SK-N-SH treated with all-trans-retinoic acid at 6 μM for 48 hours (cell line): ENCODE results near the gene ZFAND2B.

ENCODE experiments used
- ATAC-seq: fragments of 200-7000 bp; cut with Tn5 transposase; 3 replicates; pipeline ENCODE4 v1.9.1; 2020; ENCODE audit warnings: mild to moderate bottlenecking, moderate library complexity
- BACH2 ChIP-seq: fragments of 250-450 bp; sonication (Bioruptor Pico); IDR thresholded peaks from 2 replicates; pipeline ENCODE4 v1.9.0; 2021; ENCODE audit warnings: mild to moderate bottlenecking, borderline replicate concordance
- CSDC2 ChIP-seq: fragments of 250-450 bp; sonication (Bioruptor Pico); IDR thresholded peaks from 2 replicates; pipeline ENCODE4 v1.5.0; 2020; ENCODE audit warnings: mild to moderate bottlenecking, moderate library complexity
- ESRRG ChIP-seq: fragments of 250-450 bp; sonication (Bioruptor Pico); IDR thresholded peaks from 2 replicates; pipeline ENCODE4 v1.6.1; 2021; ENCODE audit warnings: mild to moderate bottlenecking
- GLIS3 ChIP-seq: fragments of 250-450 bp; sonication (Bioruptor Pico); IDR thresholded peaks from 2 replicates; pipeline ENCODE4 v1.5.0; 2020; ENCODE audit warnings: mild to moderate bottlenecking, moderate library complexity
- ISL1 ChIP-seq: fragments of 250-450 bp; sonication (Bioruptor Pico); IDR thresholded peaks from 2 replicates; pipeline ENCODE4 v2.1.2; 2022; ENCODE audit warnings: mild to moderate bottlenecking, moderate library complexity
- OSR1 ChIP-seq: fragments of 250-450 bp; sonication (Bioruptor Pico); IDR thresholded peaks from 2 replicates; pipeline ENCODE4 v1.8.0; 2022; ENCODE audit warnings: moderate library complexity, mild to moderate bottlenecking, inconsistent platforms
- PPARA ChIP-seq: fragments of 250-450 bp; sonication (Bioruptor Pico); IDR thresholded peaks from 2 replicates; pipeline ENCODE4 v1.5.0; 2020; ENCODE audit warnings: mild to moderate bottlenecking, borderline replicate concordance
- SNAI2 ChIP-seq: fragments of 250-450 bp; sonication (Bioruptor Pico); IDR thresholded peaks from 2 replicates; pipeline ENCODE4 v1.5.0; 2020; ENCODE audit warnings: mild to moderate bottlenecking, moderate library complexity
- TOX ChIP-seq: fragments of 250-450 bp; sonication (Bioruptor Pico); IDR thresholded peaks from 2 replicates; pipeline ENCODE4 v1.8.0; 2021; ENCODE audit warnings: mild to moderate bottlenecking, moderate library complexity, borderline replicate concordance
- ZC3H10 ChIP-seq: fragments of 250-450 bp; sonication (Bioruptor Pico); IDR thresholded peaks from 2 replicates; pipeline ENCODE4 v1.5.1; 2021; ENCODE audit warnings: mild to moderate bottlenecking, moderate library complexity
- ZFP3 ChIP-seq: fragments of 250-450 bp; sonication (Bioruptor Pico); IDR thresholded peaks from 2 replicates; pipeline ENCODE4 v1.5.0; 2020; ENCODE audit warnings: mild to moderate bottlenecking, moderate library complexity
- ZFP30 ChIP-seq: fragments of 450-650 bp; formaldehyde crosslinking; IDR thresholded peaks from 2 replicates; pipeline ENCODE4 v1.5.0; 2022; ENCODE audit warnings: mild to moderate bottlenecking, moderate library complexity
- ZNF565 ChIP-seq: fragments of 450-650 bp; formaldehyde crosslinking; conservative IDR thresholded peaks from 2 replicates; pipeline ENCODE4 v1.5.0; 2020; ENCODE audit warnings: low read depth, mild to moderate bottlenecking, moderate library complexity
- TF ChIP-seq, protein P1 (sequence below): fragments of 250-450 bp; sonication (Bioruptor Pico); IDR thresholded peaks from 2 replicates; pipeline ENCODE4 v1.8.0; 2020; ENCODE audit warnings: mild to moderate bottlenecking, moderate library complexity, borderline replicate concordance
- TF ChIP-seq, protein P2 (sequence below): fragments of 250-450 bp; sonication (Bioruptor Pico); IDR thresholded peaks from 2 replicates; pipeline ENCODE4 v1.5.1; 2020; ENCODE audit warnings: low read depth, mild to moderate bottlenecking, moderate library complexity
- TF ChIP-seq, protein P3 (sequence below): fragments of 250-450 bp; sonication (Bioruptor Pico); IDR thresholded peaks from 2 replicates; pipeline ENCODE4 v1.5.0; 2020; ENCODE audit warnings: mild to moderate bottlenecking, moderate library complexity
- TF ChIP-seq, protein P4 (sequence below): fragments of 250-450 bp; sonication (Bioruptor Pico); IDR thresholded peaks from 2 replicates; pipeline ENCODE4 v1.5.1; 2021; ENCODE audit warnings: mild to moderate bottlenecking, moderate library complexity
- TF ChIP-seq, protein P5 (sequence below): fragments of 250-450 bp; sonication (Bioruptor Pico); IDR thresholded peaks from 2 replicates; pipeline ENCODE4 v1.8.0; 2021; ENCODE audit warnings: low read depth, mild to moderate bottlenecking, moderate library complexity, borderline replicate concordance

Gene ZFAND2B

DNA sequence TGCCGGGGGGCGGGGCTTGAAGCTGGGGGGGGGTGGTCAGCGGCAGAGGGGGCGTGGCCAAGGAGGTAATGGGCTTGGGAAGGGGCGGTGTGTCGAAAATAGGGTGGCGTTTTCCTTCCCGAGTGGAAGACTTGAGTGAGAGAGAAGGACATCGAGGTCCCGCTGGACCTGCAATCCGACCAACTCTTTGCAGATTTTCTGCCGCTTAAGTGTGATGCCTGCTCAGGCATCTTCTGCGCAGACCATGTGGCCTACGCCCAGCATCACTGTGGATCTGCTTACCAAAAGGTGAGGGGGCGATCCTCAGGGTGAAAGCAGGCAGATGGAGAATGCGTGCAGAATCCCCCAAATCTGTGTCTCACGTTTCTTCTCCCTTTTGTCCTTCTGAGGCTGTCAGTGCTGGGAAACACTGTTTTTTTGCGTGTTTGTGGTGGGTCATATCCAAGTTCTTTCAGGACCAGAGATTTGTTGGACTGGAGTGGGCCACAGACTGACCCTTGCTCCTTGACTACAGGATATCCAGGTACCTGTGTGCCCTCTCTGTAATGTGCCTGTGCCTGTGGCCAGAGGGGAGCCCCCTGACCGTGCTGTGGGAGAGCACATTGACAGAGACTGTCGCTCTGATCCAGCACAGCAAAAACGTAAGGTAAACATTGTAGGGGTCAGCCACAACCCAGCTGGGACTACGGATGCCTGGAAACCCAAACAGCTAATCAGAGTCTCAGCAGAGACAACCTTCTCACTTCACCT lies 727 bp downstream of the ZFAND2B start (continued):
- no peak for TF ChIP-seq CSDC2 (CRISPR knock-in tag)
- TF ChIP-seq ZNF565, result no peak
- TF ChIP-seq, all 23 proteins: peak for 0

DNA sequence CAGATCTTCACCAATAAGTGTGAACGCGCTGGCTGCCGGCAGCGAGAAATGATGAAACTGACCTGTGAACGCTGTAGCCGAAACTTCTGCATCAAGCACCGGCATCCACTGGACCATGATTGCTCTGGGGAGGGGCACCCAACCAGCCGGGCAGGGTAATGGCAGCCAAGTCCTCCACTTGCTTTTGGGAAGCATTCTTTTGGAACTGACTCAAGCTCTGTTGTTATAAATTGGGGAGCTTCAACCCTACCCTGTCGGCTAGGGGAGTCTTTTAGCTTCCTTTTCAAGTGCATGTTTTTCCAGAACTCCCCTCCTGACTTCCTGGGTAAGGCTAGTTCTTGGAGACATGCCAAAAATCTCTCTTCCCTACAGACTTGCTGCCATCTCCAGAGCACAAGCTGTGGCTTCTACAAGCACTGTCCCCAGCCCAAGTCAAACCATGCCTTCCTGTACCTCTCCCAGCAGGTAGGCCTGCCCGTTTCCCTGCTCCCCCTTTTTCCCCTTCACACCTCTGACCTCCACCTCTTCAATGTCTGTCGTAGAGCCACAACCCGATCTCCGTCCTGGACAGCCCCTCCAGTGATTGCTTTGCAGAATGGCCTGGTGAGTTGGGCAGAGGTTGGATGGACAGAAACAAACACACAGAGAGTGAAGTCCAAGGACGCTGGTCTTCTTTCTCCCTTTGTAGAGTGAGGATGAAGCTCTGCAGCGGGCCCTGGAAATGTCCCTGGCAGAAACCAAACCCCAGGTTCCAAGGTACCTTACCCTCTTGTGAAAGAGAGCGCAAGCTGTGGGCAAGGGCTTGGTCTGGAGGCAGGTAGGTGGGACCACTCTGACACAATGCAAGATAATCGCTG lies 1.5 kb downstream of the ZFAND2B start:
- ATAC-seq, result no peak
- TF ChIP-seq ZFP30 (CRISPR knock-in tag) (no peak), ESRRG (CRISPR knock-in tag) (no peak), ISL1 (no peak), GLIS3 (no peak), PPARA (CRISPR knock-in tag) (no peak), OSR1 (no peak), SNAI2 (no peak), ZFP3 (CRISPR knock-in tag) (no peak), ZNF565 (no peak), ZC3H10 (CRISPR knock-in tag) (no peak), TOX (CRISPR knock-in tag) (no peak), CSDC2 (CRISPR knock-in tag) (no peak), BACH2 (CRISPR knock-in tag) (no peak)
- TF ChIP-seq, protein P1, sequence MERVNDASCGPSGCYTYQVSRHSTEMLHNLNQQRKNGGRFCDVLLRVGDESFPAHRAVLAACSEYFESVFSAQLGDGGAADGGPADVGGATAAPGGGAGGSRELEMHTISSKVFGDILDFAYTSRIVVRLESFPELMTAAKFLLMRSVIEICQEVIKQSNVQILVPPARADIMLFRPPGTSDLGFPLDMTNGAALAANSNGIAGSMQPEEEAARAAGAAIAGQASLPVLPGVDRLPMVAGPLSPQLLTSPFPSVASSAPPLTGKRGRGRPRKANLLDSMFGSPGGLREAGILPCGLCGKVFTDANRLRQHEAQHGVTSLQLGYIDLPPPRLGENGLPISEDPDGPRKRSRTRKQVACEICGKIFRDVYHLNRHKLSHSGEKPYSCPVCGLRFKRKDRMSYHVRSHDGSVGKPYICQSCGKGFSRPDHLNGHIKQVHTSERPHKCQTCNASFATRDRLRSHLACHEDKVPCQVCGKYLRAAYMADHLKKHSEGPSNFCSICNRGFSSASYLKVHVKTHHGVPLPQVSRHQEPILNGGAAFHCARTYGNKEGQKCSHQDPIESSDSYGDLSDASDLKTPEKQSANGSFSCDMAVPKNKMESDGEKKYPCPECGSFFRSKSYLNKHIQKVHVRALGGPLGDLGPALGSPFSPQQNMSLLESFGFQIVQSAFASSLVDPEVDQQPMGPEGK (CRISPR knock-in tag), result no peak
- TF ChIP-seq, protein P2, sequence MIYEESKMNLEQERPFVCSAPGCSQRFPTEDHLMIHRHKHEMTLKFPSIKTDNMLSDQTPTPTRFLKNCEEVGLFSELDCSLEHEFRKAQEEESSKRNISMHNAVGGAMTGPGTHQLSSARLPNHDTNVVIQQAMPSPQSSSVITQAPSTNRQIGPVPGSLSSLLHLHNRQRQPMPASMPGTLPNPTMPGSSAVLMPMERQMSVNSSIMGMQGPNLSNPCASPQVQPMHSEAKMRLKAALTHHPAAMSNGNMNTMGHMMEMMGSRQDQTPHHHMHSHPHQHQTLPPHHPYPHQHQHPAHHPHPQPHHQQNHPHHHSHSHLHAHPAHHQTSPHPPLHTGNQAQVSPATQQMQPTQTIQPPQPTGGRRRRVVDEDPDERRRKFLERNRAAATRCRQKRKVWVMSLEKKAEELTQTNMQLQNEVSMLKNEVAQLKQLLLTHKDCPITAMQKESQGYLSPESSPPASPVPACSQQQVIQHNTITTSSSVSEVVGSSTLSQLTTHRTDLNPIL (CRISPR knock-in tag), result no peak
- TF ChIP-seq, protein P3, sequence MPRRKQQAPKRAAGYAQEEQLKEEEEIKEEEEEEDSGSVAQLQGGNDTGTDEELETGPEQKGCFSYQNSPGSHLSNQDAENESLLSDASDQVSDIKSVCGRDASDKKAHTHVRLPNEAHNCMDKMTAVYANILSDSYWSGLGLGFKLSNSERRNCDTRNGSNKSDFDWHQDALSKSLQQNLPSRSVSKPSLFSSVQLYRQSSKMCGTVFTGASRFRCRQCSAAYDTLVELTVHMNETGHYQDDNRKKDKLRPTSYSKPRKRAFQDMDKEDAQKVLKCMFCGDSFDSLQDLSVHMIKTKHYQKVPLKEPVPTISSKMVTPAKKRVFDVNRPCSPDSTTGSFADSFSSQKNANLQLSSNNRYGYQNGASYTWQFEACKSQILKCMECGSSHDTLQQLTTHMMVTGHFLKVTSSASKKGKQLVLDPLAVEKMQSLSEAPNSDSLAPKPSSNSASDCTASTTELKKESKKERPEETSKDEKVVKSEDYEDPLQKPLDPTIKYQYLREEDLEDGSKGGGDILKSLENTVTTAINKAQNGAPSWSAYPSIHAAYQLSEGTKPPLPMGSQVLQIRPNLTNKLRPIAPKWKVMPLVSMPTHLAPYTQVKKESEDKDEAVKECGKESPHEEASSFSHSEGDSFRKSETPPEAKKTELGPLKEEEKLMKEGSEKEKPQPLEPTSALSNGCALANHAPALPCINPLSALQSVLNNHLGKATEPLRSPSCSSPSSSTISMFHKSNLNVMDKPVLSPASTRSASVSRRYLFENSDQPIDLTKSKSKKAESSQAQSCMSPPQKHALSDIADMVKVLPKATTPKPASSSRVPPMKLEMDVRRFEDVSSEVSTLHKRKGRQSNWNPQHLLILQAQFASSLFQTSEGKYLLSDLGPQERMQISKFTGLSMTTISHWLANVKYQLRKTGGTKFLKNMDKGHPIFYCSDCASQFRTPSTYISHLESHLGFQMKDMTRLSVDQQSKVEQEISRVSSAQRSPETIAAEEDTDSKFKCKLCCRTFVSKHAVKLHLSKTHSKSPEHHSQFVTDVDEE, result no peak
- TF ChIP-seq, protein P4, sequence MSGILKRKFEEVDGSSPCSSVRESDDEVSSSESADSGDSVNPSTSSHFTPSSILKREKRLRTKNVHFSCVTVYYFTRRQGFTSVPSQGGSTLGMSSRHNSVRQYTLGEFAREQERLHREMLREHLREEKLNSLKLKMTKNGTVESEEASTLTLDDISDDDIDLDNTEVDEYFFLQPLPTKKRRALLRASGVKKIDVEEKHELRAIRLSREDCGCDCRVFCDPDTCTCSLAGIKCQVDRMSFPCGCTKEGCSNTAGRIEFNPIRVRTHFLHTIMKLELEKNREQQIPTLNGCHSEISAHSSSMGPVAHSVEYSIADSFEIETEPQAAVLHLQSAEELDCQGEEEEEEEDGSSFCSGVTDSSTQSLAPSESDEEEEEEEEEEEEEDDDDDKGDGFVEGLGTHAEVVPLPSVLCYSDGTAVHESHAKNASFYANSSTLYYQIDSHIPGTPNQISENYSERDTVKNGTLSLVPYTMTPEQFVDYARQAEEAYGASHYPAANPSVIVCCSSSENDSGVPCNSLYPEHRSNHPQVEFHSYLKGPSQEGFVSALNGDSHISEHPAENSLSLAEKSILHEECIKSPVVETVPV, result no peak
- TF ChIP-seq, protein P5, sequence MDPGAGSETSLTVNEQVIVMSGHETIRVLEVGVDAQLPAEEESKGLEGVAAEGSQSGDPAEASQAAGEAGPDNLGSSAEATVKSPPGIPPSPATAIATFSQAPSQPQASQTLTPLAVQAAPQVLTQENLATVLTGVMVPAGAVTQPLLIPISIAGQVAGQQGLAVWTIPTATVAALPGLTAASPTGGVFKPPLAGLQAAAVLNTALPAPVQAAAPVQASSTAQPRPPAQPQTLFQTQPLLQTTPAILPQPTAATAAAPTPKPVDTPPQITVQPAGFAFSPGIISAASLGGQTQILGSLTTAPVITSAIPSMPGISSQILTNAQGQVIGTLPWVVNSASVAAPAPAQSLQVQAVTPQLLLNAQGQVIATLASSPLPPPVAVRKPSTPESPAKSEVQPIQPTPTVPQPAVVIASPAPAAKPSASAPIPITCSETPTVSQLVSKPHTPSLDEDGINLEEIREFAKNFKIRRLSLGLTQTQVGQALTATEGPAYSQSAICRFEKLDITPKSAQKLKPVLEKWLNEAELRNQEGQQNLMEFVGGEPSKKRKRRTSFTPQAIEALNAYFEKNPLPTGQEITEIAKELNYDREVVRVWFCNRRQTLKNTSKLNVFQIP (CRISPR knock-in tag), result no peak
